ENCODE measurements around the gene VAV2.

Gene VAV2

DNA sequence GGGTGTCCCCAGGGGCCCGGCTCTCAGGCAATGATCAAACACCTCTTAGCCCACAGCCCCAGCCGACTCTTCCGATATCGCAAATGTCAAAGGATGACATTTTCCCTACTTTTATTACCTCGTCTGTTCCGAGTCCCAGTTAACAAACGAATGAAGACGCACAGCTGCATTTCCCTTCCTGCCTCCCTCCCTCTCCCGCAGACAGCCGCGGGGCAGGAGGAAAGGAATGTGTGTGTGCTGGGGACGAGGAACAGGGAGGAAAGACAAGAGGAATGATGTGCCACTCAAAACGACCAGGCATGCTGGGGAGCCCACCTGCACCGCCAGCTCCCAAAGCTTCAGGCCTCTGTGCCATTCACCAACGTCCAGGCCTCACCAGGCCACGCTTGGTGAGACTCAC lies 128.1 kb downstream of the VAV2 start:
- DNase-seq (ENCODE audit: low spot score) (no peak), ATAC-seq (ENCODE audit: low read depth) (no peak)
- peaks cover 21% of the 10 kb centered on the region for H3K36me3 ChIP-seq (ENCODE audit: low read depth)
- no peaks in the 10 kb centered on the region for H3K9me3 ChIP-seq (ENCODE audit: severe bottlenecking)
- H3K4me1 ChIP-seq (ENCODE audit: insufficient read depth, poor library complexity, severe bottlenecking): peaks cover 8% of the 10 kb centered on the region
- no peak for TF ChIP-seq CTCF (IDR thresholded peaks at IDR 0.05; ENCODE audit: poor library complexity, severe bottlenecking)
- H3K27ac ChIP-seq (ENCODE audit: poor library complexity, severe bottlenecking): peak overlapping the region; percentile 36
- no peak overlapping the region for H3K4me3 ChIP-seq (ENCODE audit: severe bottlenecking)
- no peaks in the 10 kb centered on the region for H3K27me3 ChIP-seq (ENCODE audit: insufficient read depth, poor library complexity, severe bottlenecking)

DNA sequence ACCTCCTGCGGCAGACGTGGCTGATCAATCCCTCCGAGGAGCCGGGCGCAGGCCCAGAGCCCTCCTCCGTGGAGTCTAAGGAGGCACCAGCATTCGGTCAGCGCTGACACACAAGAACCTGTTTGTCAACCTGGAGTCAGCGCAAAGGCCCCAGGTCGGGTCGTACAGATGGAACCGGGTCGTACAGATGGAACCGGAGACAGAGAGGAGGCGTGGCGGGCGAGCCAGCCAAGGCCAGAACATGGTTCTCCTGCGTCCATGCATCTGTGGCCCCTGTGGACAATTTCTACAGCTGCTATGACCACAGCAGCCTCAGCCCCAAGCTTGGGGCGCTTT lies 128.9 kb downstream of the VAV2 start:
- Histone ChIP-seq H3K27ac (ENCODE audit: poor library complexity, severe bottlenecking) (peak overlapping the region; percentile 36), H3K27me3 (ENCODE audit: insufficient read depth, poor library complexity, severe bottlenecking) (no peaks in the 10 kb centered on the region), H3K36me3 (ENCODE audit: low read depth) (peaks cover 21% of the 10 kb centered on the region), H3K9me3 (ENCODE audit: severe bottlenecking) (no peaks in the 10 kb centered on the region), H3K4me3 (ENCODE audit: severe bottlenecking) (no peak overlapping the region), H3K4me1 (ENCODE audit: insufficient read depth, poor library complexity, severe bottlenecking) (peaks cover 8% of the 10 kb centered on the region)
- ATAC-seq (ENCODE audit: low read depth) (no peak), DNase-seq (ENCODE audit: low spot score) (no peak)
- no peak for TF ChIP-seq CTCF (IDR thresholded peaks at IDR 0.05; ENCODE audit: poor library complexity, severe bottlenecking)

- peaks cover 8% of the 10 kb centered on the region for H3K4me1 ChIP-seq (ENCODE audit: insufficient read depth, poor library complexity, severe bottlenecking)
- no peak for ATAC-seq (ENCODE audit: low read depth)
- H3K27ac ChIP-seq (ENCODE audit: poor library complexity, severe bottlenecking): no peak overlapping the region
- H3K4me3 ChIP-seq (ENCODE audit: severe bottlenecking): no peak overlapping the region
- no peaks in the 10 kb centered on the region for H3K27me3 ChIP-seq (ENCODE audit: insufficient read depth, poor library complexity, severe bottlenecking)
- peaks cover 21% of the 10 kb centered on the region for H3K36me3 ChIP-seq (ENCODE audit: low read depth)
- no peak for TF ChIP-seq CTCF (IDR thresholded peaks at IDR 0.05; ENCODE audit: poor library complexity, severe bottlenecking)
- no peak for DNase-seq (ENCODE audit: low spot score)
- H3K9me3 ChIP-seq (ENCODE audit: severe bottlenecking): no peaks in the 10 kb centered on the region
Measured at GRCh38 chr9:133862585-133863256, 129.4 kb downstream of the VAV2 start.

- Histone ChIP-seq H3K4me3 (ENCODE audit: severe bottlenecking) (no peak overlapping the region), H3K27ac (ENCODE audit: poor library complexity, severe bottlenecking) (no peak overlapping the region), H3K27me3 (ENCODE audit: insufficient read depth, poor library complexity, severe bottlenecking) (no peaks in the 10 kb centered on the region), H3K36me3 (ENCODE audit: low read depth) (peaks cover 21% of the 10 kb centered on the region), H3K9me3 (ENCODE audit: severe bottlenecking) (no peaks in the 10 kb centered on the region), H3K4me1 (ENCODE audit: insufficient read depth, poor library complexity, severe bottlenecking) (peaks cover 8% of the 10 kb centered on the region)
- ATAC-seq (ENCODE audit: low read depth) (no peak), DNase-seq (ENCODE audit: low spot score) (no peak)
- TF ChIP-seq CTCF (IDR thresholded peaks at IDR 0.05; ENCODE audit: poor library complexity, severe bottlenecking): no peak
Measured at GRCh38 chr9:133861692-133862091, 130.4 kb downstream of the VAV2 start.

DNA sequence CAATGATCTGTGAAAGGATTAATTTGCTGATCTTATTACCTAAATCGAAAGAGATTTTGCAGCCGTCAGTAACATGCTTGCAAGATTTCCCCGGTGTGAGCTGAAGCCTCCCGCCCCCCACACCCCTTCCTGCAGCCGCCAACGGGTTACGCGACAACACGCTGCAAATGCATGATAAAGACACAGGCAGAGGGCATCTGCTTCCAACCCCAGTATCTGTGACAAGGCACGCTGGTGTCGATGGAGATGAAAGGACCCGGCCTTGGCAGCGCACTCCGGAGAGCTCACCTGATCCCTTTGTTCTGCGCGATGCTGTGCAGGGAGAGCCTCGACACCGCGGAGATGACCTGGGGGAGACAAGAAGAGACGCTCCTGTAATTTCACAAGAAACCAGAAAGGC lies 131.0 kb downstream of the VAV2 start:
- no peak for TF ChIP-seq CTCF (IDR thresholded peaks at IDR 0.05; ENCODE audit: poor library complexity, severe bottlenecking)
- H3K4me3 ChIP-seq (ENCODE audit: severe bottlenecking): no peak overlapping the region
- no peaks in the 10 kb centered on the region for H3K27me3 ChIP-seq (ENCODE audit: insufficient read depth, poor library complexity, severe bottlenecking)
- no peak overlapping the region for H3K27ac ChIP-seq (ENCODE audit: poor library complexity, severe bottlenecking)
- peaks cover 12% of the 10 kb centered on the region for H3K4me1 ChIP-seq (ENCODE audit: insufficient read depth, poor library complexity, severe bottlenecking)
- ATAC-seq (ENCODE audit: low read depth): no peak
- peaks cover 20% of the 10 kb centered on the region for H3K36me3 ChIP-seq (ENCODE audit: low read depth)
- no peaks in the 10 kb centered on the region for H3K9me3 ChIP-seq (ENCODE audit: severe bottlenecking)
- no peak for DNase-seq (ENCODE audit: low spot score)
